Measurements from ENCODE around the gene FHL1.
"Not testable (repeated sequence)": the region's sequence is repeated elsewhere in the genome, so short reads cannot be mapped to it uniquely, and the experiment has no call there.

Gene FHL1

GRCh38 chrX:136167989-136168388, 20.7 kb downstream of the FHL1 start:
- not testable (repeated sequence) for H3K23ac ChIP-seq (ENCODE audit: low read depth, low read length, poor library complexity); H2AFZ ChIP-seq (ENCODE audit: low read length); DNase-seq (ENCODE audit: low spot score); H3K9ac ChIP-seq (ENCODE audit: low read depth, low read length, poor library complexity); H3K4me2 ChIP-seq (ENCODE audit: insufficient read depth, low read length, poor library complexity, severe bottlenecking); H3K18ac ChIP-seq (ENCODE audit: low read length); H3K4me3 ChIP-seq (ENCODE audit: low read length in 2 of 2); H3K14ac ChIP-seq (ENCODE audit: low read length); H3K4ac ChIP-seq (ENCODE audit: low read length); H4K91ac ChIP-seq (ENCODE audit: low read depth, low read length, poor library complexity); H3K79me1 ChIP-seq (ENCODE audit: low read depth, low read length); H3K9me3 ChIP-seq (replicated peaks in 1 of 2; ENCODE audit: control insufficient read depth in 2 of 2, insufficient read depth in 1 of 2, low read depth in 1 of 2, low read length in 2 of 2); H3K27me3 ChIP-seq (ENCODE audit: control insufficient read depth in 3 of 3, insufficient read depth in 3 of 3, low read depth in 1 of 3, low read length in 3 of 3); H2AK5ac ChIP-seq (ENCODE audit: low read depth, low read length); H2BK120ac ChIP-seq (ENCODE audit: low read depth, low read length); H2BK12ac ChIP-seq (ENCODE audit: low read length); H3K27ac ChIP-seq (replicated peaks; ENCODE audit: low read length); H2BK5ac ChIP-seq (ENCODE audit: low read length); H4K8ac ChIP-seq (ENCODE audit: low read depth, low read length); H3K36me3 ChIP-seq (replicated peaks in 1 of 2; ENCODE audit: control insufficient read depth in 2 of 2, insufficient read depth in 2 of 2, low read length in 2 of 2); H2BK15ac ChIP-seq (ENCODE audit: low read length)
- peaks cover 10 to 21% of the 10 kb centered on the region in 2 donors for H3K4me1 ChIP-seq (ENCODE audit: control insufficient read depth in 2 of 2, insufficient read depth in 1 of 2, low read depth in 1 of 2, low read length in 2 of 2)
- WGBS, 2 donors (ENCODE audit: extremely low coverage in 2 of 2, insufficient read length in 2 of 2, insufficient replicate concordance in 1 of 2): no CpG with 5 or more reads among the region's 6 CpGs

GRCh38 chrX:136168929-136169735, 21.8 kb downstream of the FHL1 start:
- Histone ChIP-seq H2BK120ac (ENCODE audit: low read depth, low read length) (no peak overlapping the region), H3K4me1 (ENCODE audit: control insufficient read depth in 2 of 2, insufficient read depth in 1 of 2, low read depth in 1 of 2, low read length in 2 of 2) (peaks cover 10 to 21% of the 10 kb centered on the region in 2 donors), H3K4me3 (ENCODE audit: low read length in 2 of 2) (no peak overlapping the region), H3K4ac (ENCODE audit: low read length) (no peak overlapping the region), H3K23ac (ENCODE audit: low read depth, low read length, poor library complexity) (no peak overlapping the region), H2BK15ac (ENCODE audit: low read length) (no peak overlapping the region), H3K18ac (ENCODE audit: low read length) (no peak overlapping the region), H3K9ac (ENCODE audit: low read depth, low read length, poor library complexity) (no peak overlapping the region), H3K4me2 (ENCODE audit: insufficient read depth, low read length, poor library complexity, severe bottlenecking) (no peak overlapping the region), H2BK5ac (ENCODE audit: low read length) (no peak overlapping the region), H3K9me3 (replicated peaks in 1 of 2; ENCODE audit: control insufficient read depth in 2 of 2, insufficient read depth in 1 of 2, low read depth in 1 of 2, low read length in 2 of 2) (no peaks in the 10 kb centered on the region), H3K27ac (replicated peaks; ENCODE audit: low read length) (peak overlapping the region; percentile 46), H3K36me3 (replicated peaks in 1 of 2; ENCODE audit: control insufficient read depth in 2 of 2, insufficient read depth in 2 of 2, low read length in 2 of 2) (no peaks in the 10 kb centered on the region), H2AK5ac (ENCODE audit: low read depth, low read length) (no peak overlapping the region), H3K79me1 (ENCODE audit: low read depth, low read length) (no peaks in the 10 kb centered on the region), H2AFZ (ENCODE audit: low read length) (no peak overlapping the region), H4K8ac (ENCODE audit: low read depth, low read length) (no peak overlapping the region), H3K27me3 (ENCODE audit: control insufficient read depth in 3 of 3, insufficient read depth in 3 of 3, low read depth in 1 of 3, low read length in 3 of 3) (no peaks in the 10 kb centered on the region), H2BK12ac (ENCODE audit: low read length) (no peak overlapping the region), H4K91ac (ENCODE audit: low read depth, low read length, poor library complexity) (no peak overlapping the region), H3K14ac (ENCODE audit: low read length) (no peak overlapping the region)
- DNase-seq (ENCODE audit: low spot score): peak; percentile 63
- no CpG with 5 or more reads among the region's 17 CpGs for WGBS, 2 donors (ENCODE audit: extremely low coverage in 2 of 2, insufficient read length in 2 of 2, insufficient replicate concordance in 1 of 2)

- H3K4me1 ChIP-seq (ENCODE audit: control insufficient read depth in 2 of 2, insufficient read depth in 1 of 2, low read depth in 1 of 2, low read length in 2 of 2): peaks cover 10 to 19% of the 10 kb centered on the region in 2 donors
- no CpG with 5 or more reads among the region's 9 CpGs for WGBS, 2 donors (ENCODE audit: extremely low coverage in 2 of 2, insufficient read length in 2 of 2, insufficient replicate concordance in 1 of 2)
- no peak overlapping the region for H2BK5ac ChIP-seq (ENCODE audit: low read length)
- H4K91ac ChIP-seq (ENCODE audit: low read depth, low read length, poor library complexity): no peak overlapping the region
- H3K36me3 ChIP-seq (replicated peaks in 1 of 2; ENCODE audit: control insufficient read depth in 2 of 2, insufficient read depth in 2 of 2, low read length in 2 of 2): no peaks in the 10 kb centered on the region
- H2BK15ac ChIP-seq (ENCODE audit: low read length): no peak overlapping the region
- H3K27ac ChIP-seq (replicated peaks; ENCODE audit: low read length): no peak overlapping the region
- no peak overlapping the region for H3K14ac ChIP-seq (ENCODE audit: low read length)
- no peak overlapping the region for H3K4ac ChIP-seq (ENCODE audit: low read length)
- H3K4me2 ChIP-seq (ENCODE audit: insufficient read depth, low read length, poor library complexity, severe bottlenecking): no peak overlapping the region
- no peak overlapping the region for H3K4me3 ChIP-seq (ENCODE audit: low read length in 2 of 2)
- H3K9me3 ChIP-seq (replicated peaks in 1 of 2; ENCODE audit: control insufficient read depth in 2 of 2, insufficient read depth in 1 of 2, low read depth in 1 of 2, low read length in 2 of 2): no peaks in the 10 kb centered on the region
- H2AK5ac ChIP-seq (ENCODE audit: low read depth, low read length): no peak overlapping the region
- H2BK120ac ChIP-seq (ENCODE audit: low read depth, low read length): no peak overlapping the region
- H3K23ac ChIP-seq (ENCODE audit: low read depth, low read length, poor library complexity): no peak overlapping the region
- H3K9ac ChIP-seq (ENCODE audit: low read depth, low read length, poor library complexity): no peak overlapping the region
- H2AFZ ChIP-seq (ENCODE audit: low read length): no peak overlapping the region
- no peaks in the 10 kb centered on the region for H3K27me3 ChIP-seq (ENCODE audit: control insufficient read depth in 3 of 3, insufficient read depth in 3 of 3, low read depth in 1 of 3, low read length in 3 of 3)
- no peak overlapping the region for H3K18ac ChIP-seq (ENCODE audit: low read length)
- H3K79me1 ChIP-seq (ENCODE audit: low read depth, low read length): no peaks in the 10 kb centered on the region
- no peak overlapping the region for H4K8ac ChIP-seq (ENCODE audit: low read depth, low read length)
- no peak for DNase-seq (ENCODE audit: low spot score)
- no peak overlapping the region for H2BK12ac ChIP-seq (ENCODE audit: low read length)
Measured at GRCh38 chrX:136170139-136170800, 22.9 kb downstream of the FHL1 start.

GRCh38 chrX:136171420-136171819, 24.1 kb downstream of the FHL1 start:
- H3K36me3 ChIP-seq (replicated peaks in 1 of 2; ENCODE audit: control insufficient read depth in 2 of 2, insufficient read depth in 2 of 2, low read length in 2 of 2): no peaks in the 10 kb centered on the region
- H2AFZ ChIP-seq (ENCODE audit: low read length): no peak overlapping the region
- no peaks in the 10 kb centered on the region for H3K9me3 ChIP-seq (replicated peaks in 1 of 2; ENCODE audit: control insufficient read depth in 2 of 2, insufficient read depth in 1 of 2, low read depth in 1 of 2, low read length in 2 of 2)
- H2AK5ac ChIP-seq (ENCODE audit: low read depth, low read length): no peak overlapping the region
- DNase-seq (ENCODE audit: low spot score): no peak
- H4K8ac ChIP-seq (ENCODE audit: low read depth, low read length): no peak overlapping the region
- H3K9ac ChIP-seq (ENCODE audit: low read depth, low read length, poor library complexity): no peak overlapping the region
- H2BK120ac ChIP-seq (ENCODE audit: low read depth, low read length): no peak overlapping the region
- no peak overlapping the region for H3K4me2 ChIP-seq (ENCODE audit: insufficient read depth, low read length, poor library complexity, severe bottlenecking)
- H3K23ac ChIP-seq (ENCODE audit: low read depth, low read length, poor library complexity): no peak overlapping the region
- no peak overlapping the region for H3K27ac ChIP-seq (replicated peaks; ENCODE audit: low read length)
- peaks cover 7 to 12% of the 10 kb centered on the region in 2 donors for H3K4me1 ChIP-seq (ENCODE audit: control insufficient read depth in 2 of 2, insufficient read depth in 1 of 2, low read depth in 1 of 2, low read length in 2 of 2)
- no peak overlapping the region for H3K18ac ChIP-seq (ENCODE audit: low read length)
- no peak overlapping the region for H3K4ac ChIP-seq (ENCODE audit: low read length)
- H3K79me1 ChIP-seq (ENCODE audit: low read depth, low read length): no peaks in the 10 kb centered on the region
- no peak overlapping the region for H2BK5ac ChIP-seq (ENCODE audit: low read length)
- no peak overlapping the region for H4K91ac ChIP-seq (ENCODE audit: low read depth, low read length, poor library complexity)
- no peak overlapping the region for H2BK15ac ChIP-seq (ENCODE audit: low read length)
- no peak overlapping the region for H3K4me3 ChIP-seq (ENCODE audit: low read length in 2 of 2)
- no CpG with 5 or more reads among the region's 1 CpG for WGBS, 2 donors (ENCODE audit: extremely low coverage in 2 of 2, insufficient read length in 2 of 2, insufficient replicate concordance in 1 of 2)
- H3K27me3 ChIP-seq (ENCODE audit: control insufficient read depth in 3 of 3, insufficient read depth in 3 of 3, low read depth in 1 of 3, low read length in 3 of 3): no peaks in the 10 kb centered on the region
- no peak overlapping the region for H2BK12ac ChIP-seq (ENCODE audit: low read length)
- H3K14ac ChIP-seq (ENCODE audit: low read length): no peak overlapping the region
